Stomach smooth muscle (tissue), 2 donors: ENCODE results near the gene USP24.
"Not testable (repeated sequence)": the region's sequence is repeated elsewhere in the genome, so short reads cannot be mapped to it uniquely, and the experiment has no call there.

Experiments
- H3K27ac ChIP-seq: one replicate; pipeline ENCODE4 v1.7.0; 2013; ENCODE audit warnings: mild to moderate bottlenecking, low read length, inconsistent platforms
- H3K27me3 ChIP-seq, 2 donors: one replicate each; pipeline ENCODE4 v1.7.0; 2013; ENCODE audit warnings: low read length in 2 of 2; ENCODE audit not compliant: insufficient read depth in 2 of 2, control insufficient read depth in 1 of 2
- H3K36me3 ChIP-seq, 2 donors: one replicate each; pipeline ENCODE4 v1.7.0; 2013; ENCODE audit warnings: low read length in 2 of 2; ENCODE audit not compliant: control insufficient read depth in 2 of 2, insufficient read depth in 2 of 2
- H3K4me1 ChIP-seq: one replicate; pipeline ENCODE4 v1.7.0; 2013; ENCODE audit warnings: low read length; ENCODE audit not compliant: control insufficient read depth, insufficient read depth
- H3K4me3 ChIP-seq, 2 donors: one replicate each; pipeline ENCODE4 v1.7.0; 2013; ENCODE audit warnings: low read length in 2 of 2
- H3K9ac ChIP-seq, 2 donors: one replicate each; pipeline ENCODE4 v1.7.0; 2013; ENCODE audit warnings: low read length in 2 of 2, mild to moderate bottlenecking in 1 of 2
- H3K9me3 ChIP-seq, 2 donors: one replicate each; pipeline ENCODE4 v1.7.0; 2013; ENCODE audit warnings: low read length in 2 of 2; ENCODE audit not compliant: control insufficient read depth in 2 of 2
- donor health status: healthy.
- donor health status: Pancreatic carcinoma.

USP24 gene

DNA sequence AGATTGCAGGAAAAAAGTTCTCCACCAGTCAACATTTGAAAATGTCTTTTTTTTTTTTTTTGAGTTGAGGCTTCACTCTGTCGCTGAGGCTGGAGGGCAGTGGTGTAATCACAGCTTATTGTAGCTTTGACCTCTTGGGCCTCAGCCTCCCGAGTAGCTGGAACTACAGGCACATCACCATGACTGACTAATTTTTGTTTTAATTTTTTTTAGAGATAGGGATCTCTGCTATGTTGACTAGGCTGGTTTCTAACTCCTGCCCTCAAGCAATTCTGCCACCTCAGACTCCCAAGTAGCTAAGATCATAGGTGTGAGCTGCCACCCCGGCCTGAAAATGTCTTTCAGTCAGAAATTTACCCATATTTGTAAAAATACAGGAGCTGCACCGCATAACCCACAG, 30.6 kb upstream of the USP24 start:
- Histone ChIP-seq H3K9ac (no peak overlapping the region), H3K4me3 (no peak overlapping the region), H3K4me1 (peaks cover 2% of the 10 kb centered on the region), H3K36me3 (no peaks in the 10 kb centered on the region), H3K9me3 (no peaks in the 10 kb centered on the region), H3K27me3 (no peaks in the 10 kb centered on the region), H3K27ac (no peak overlapping the region)

GRCh38 chr1:55244476-55245099, 29.4 kb upstream of the USP24 start:
- Histone ChIP-seq H3K27me3 (no peaks in the 10 kb centered on the region), H3K4me1 (no peaks in the 10 kb centered on the region), H3K4me3 (no peak overlapping the region), H3K9me3 (no peaks in the 10 kb centered on the region), H3K27ac (no peak overlapping the region), H3K9ac (no peak overlapping the region), H3K36me3 (no peaks in the 10 kb centered on the region)

DNA sequence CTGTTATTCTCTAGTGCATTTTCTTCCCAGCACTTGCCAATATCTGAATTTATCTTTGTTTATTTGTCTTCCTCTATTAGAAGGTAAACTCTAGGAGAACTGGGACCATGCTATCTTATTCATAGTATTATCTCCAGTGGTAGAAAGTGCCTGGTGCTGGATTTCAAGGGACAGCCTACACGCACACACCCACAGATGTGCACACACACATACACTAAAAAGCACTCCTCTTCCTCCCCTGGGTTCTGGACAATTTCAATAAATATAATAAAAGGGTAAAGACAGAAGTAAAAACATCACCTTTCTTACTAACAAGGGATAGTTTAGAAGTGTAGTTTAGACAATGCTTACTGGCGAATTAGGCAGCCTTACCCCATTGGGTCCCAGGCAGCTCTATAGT, 28.5 kb upstream of the USP24 start:
- H3K27ac ChIP-seq = no peak overlapping the region
- H3K4me3 ChIP-seq = no peak overlapping the region
- H3K27me3 ChIP-seq = no peaks in the 10 kb centered on the region
- H3K9ac ChIP-seq = no peak overlapping the region
- no peaks in the 10 kb centered on the region for H3K36me3 ChIP-seq
- H3K4me1 ChIP-seq = no peaks in the 10 kb centered on the region
- H3K9me3 ChIP-seq = no peaks in the 10 kb centered on the region

- H3K36me3 ChIP-seq = no peaks in the 10 kb centered on the region
- no peaks in the 10 kb centered on the region for H3K4me1 ChIP-seq
- H3K27ac ChIP-seq = no peak overlapping the region
- no peaks in the 10 kb centered on the region for H3K27me3 ChIP-seq
- no peaks in the 10 kb centered on the region for H3K9me3 ChIP-seq
- no peak overlapping the region for H3K4me3 ChIP-seq
- no peak overlapping the region for H3K9ac ChIP-seq
Observed at GRCh38 chr1:55239548-55239947, 24.4 kb upstream of the USP24 start.

GRCh38 chr1:55235722-55236121, 20.6 kb upstream of the USP24 start:
- Histone ChIP-seq H3K9me3 (no peaks in the 10 kb centered on the region), H3K27ac (no peak overlapping the region), H3K4me3 (no peak overlapping the region)

DNA sequence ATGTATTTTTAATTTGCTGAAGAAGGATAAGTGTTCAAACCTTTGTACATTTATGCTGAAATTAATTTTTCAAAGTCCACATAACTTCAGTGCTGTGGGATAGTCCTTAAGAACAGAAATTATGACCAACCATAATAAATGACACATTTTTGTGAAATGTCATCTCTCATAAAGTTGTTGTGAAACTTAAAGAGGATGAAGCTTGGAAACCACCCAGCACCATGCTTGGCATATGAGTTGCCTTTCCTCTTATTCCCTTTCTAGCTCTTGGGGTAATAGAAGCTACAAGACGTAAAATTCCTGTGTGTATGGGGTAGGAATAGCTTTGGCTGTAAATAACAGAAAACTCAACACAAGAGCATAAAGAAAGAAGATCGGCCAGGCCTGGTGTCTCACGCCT, 18.9 kb upstream of the USP24 start:
- Histone ChIP-seq H3K9ac (no peak overlapping the region), H3K36me3 (no peaks in the 10 kb centered on the region), H3K27me3 (no peaks in the 10 kb centered on the region), H3K4me1 (no peaks in the 10 kb centered on the region), H3K27ac (no peak overlapping the region), H3K9me3 (no peaks in the 10 kb centered on the region), H3K4me3 (no peak overlapping the region)

More at GRCh38 chr1:55235722-55236121, 20.6 kb upstream of the USP24 start:
- Histone ChIP-seq H3K27me3 (no peaks in the 10 kb centered on the region), H3K36me3 (no peaks in the 10 kb centered on the region), H3K9ac (no peak overlapping the region), H3K4me1 (no peaks in the 10 kb centered on the region)

DNA sequence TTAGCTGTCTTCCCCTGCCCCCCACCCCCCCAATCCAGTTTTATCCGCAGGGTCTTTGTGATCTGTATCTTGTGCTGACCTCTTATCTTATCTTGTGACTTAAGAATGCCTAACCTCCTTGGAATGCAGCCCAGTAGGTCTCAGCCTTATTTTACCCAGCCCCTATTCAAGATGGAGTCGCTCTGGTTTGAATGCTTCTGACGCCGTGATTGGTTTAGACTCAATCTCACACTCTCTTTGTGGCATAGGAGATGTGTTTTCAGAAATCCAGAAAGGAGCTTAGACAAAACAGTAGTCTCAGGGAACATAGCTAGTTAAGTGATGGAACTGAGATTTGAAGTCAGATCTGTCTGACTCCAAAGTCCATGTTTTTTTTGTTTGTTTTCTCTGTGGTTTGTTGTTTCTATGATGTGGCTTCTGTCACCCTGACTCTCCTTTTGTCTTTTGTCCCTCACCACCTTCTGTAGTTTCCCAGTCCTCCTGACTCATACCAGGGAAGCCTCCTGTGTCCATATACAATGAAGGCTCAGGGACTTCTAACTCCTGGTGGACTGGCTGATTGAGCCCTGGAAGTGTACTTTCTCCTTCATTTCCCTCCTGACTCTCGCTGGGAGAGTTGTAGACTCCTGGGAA, 18.1 kb upstream of the USP24 start:
- Histone ChIP-seq H3K36me3 (no peaks in the 10 kb centered on the region), H3K9me3 (no peaks in the 10 kb centered on the region), H3K9ac (no peak overlapping the region), H3K4me3 (no peak overlapping the region), H3K4me1 (no peaks in the 10 kb centered on the region), H3K27me3 (no peaks in the 10 kb centered on the region), H3K27ac (no peak overlapping the region)

- no peaks in the 10 kb centered on the region for H3K4me1 ChIP-seq
- H3K9me3 ChIP-seq = peaks cover 0 to 2% of the 10 kb centered on the region in 2 donors
- no peak overlapping the region for H3K27ac ChIP-seq
- H3K9ac ChIP-seq = no peak overlapping the region
- no peaks in the 10 kb centered on the region for H3K27me3 ChIP-seq
- no peak overlapping the region for H3K4me3 ChIP-seq
- H3K36me3 ChIP-seq = no peaks in the 10 kb centered on the region
Observed at GRCh38 chr1:55232448-55233144, 17.4 kb upstream of the USP24 start.

DNA sequence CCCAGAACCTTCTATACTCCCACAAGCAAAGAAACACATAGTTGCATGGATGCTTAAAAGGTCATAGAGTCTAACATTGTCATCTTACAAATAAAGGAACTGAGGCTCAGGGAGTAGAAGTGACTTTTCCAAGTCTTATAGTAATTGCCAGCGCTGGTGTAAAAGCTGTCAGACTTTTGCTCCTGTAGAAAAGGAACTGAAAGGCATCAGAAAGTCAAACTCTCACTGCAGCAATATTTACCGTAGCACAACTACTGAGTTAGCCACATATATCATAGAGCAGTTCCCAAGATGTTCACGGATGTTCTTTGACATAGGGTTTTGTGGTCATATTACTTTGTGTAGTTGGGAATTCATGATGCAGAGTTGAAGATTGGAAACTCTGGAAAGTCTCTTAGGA, 16.6 kb upstream of the USP24 start:
- Histone ChIP-seq H3K4me3 (no peak overlapping the region), H3K27me3 (no peaks in the 10 kb centered on the region), H3K9me3 (peaks cover 0 to 3% of the 10 kb centered on the region in 2 donors), H3K27ac (no peak overlapping the region), H3K9ac (no peak overlapping the region), H3K4me1 (no peaks in the 10 kb centered on the region), H3K36me3 (no peaks in the 10 kb centered on the region)

DNA sequence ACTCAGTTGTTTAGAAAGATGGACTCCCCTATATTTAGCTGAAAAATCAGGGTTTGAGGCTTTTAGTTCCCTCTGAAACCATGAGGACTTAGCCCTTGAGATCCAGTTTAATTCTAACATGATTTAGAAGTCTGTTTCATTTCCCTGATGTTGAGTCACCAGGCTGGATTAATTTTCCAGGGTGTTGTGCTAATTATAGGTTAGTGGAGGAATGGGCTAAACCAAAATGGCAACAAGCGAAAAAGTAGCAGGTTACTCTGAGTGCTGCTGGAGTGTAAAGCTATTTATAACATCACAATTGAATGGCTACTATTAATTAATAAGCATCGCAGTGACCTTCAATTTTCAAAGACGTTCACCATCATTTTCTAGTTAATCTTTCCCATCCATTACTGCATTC, 15.5 kb upstream of the USP24 start:
- Histone ChIP-seq H3K4me3 (peak overlapping the region in 1 of 2 donors; percentile 13), H3K27me3 (no peaks in the 10 kb centered on the region), H3K9me3 (peaks cover 0 to 3% of the 10 kb centered on the region in 2 donors), H3K4me1 (no peaks in the 10 kb centered on the region), H3K36me3 (no peaks in the 10 kb centered on the region), H3K9ac (no peak overlapping the region), H3K27ac (no peak overlapping the region)

GRCh38 chr1:55229726-55230125, 14.6 kb upstream of the USP24 start:
- H3K27ac ChIP-seq, H3K27me3 ChIP-seq: not testable (repeated sequence)

More at GRCh38 chr1:55229726-55230125, 14.6 kb upstream of the USP24 start:
- not testable (repeated sequence) for H3K36me3 ChIP-seq, H3K9ac ChIP-seq, H3K4me1 ChIP-seq, H3K4me3 ChIP-seq, H3K9me3 ChIP-seq
